ENCODE data around the gene BCO2. TPM values are rescaled to one million over a fixed set of nuclear protein-coding genes. Genes with fewer than 3 reads are reported as not detected.
A peak's percentile ranks its signal among the peaks of the same experiment; 100 is the strongest.
"Not testable (repeated sequence)": the region's sequence is repeated elsewhere in the genome, so short reads cannot be mapped to it uniquely, and the experiment has no call there.

The BCO2 gene
- total RNA-seq, 2 donors from 2014 or later: 1.4 to 4.5 TPM

DNA sequence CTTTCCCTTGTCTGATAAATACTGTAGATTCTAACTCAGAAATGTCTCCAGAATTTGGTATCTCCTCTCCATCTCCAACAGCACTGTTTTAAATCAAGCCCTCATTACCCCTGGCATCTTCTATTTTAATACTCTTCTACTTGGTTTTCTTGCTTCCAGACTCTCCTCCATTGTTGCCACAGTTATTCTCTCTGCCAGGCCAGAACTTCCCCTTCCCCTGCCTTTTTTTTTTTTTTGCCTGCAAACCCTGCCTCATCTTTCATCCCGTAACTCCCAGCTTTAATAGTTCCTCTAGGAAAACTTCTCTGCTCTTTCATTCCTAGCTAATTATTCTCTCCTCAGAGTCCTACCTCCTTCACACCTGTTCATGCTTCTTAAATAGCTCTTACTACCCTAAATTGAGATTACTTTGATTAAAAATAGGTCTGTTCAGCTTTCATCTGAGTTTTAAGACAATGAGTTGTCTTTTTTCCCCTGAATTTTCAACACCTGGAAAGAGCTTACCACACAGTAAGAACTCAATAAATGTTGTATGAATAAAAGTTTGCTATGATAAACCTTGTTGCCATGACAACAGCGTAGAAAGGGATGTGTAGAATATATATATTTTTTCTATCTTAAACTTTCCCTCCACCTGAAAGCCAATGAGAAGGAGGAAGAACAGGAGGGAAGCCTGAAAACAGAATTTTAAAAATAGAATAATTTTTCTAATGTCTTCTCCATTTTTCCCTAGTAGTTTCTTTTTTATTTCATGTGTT, 15.0 kb upstream of the BCO2 start:
- Mint-ChIP-seq H3K27me3 (peaks cover 2 to 7% of the 10 kb centered on the region in 2 donors), H3K36me3 (peaks cover 6% of the 10 kb centered on the region), H3K27ac (peak overlapping the region in 1 of 2 donors; percentile 3), H3K9me3 (no peaks in the 10 kb centered on the region), H3K4me1 (ENCODE audit: low read depth in 2 of 2) (peaks cover 26 to 44% of the 10 kb centered on the region in 2 donors), H3K4me3 (no peak overlapping the region)
- DNase-seq (ENCODE audit: low spot score): no peak
- ATAC-seq: no peak

- Mint-ChIP-seq H3K9me3 (no peaks in the 10 kb centered on the region), H3K27me3 (peaks cover 2 to 7% of the 10 kb centered on the region in 2 donors), H3K4me1 (ENCODE audit: low read depth in 2 of 2) (peaks cover 26 to 44% of the 10 kb centered on the region in 2 donors), H3K4me3 (no peak overlapping the region), H3K27ac (no peak overlapping the region), H3K36me3 (peaks cover 6% of the 10 kb centered on the region)
- DNase-seq (ENCODE audit: low spot score): no peak
- no peak for ATAC-seq
These were observed 14.3 kb upstream of the BCO2 start for GRCh38 chr11:112161012-112161411.

DNA sequence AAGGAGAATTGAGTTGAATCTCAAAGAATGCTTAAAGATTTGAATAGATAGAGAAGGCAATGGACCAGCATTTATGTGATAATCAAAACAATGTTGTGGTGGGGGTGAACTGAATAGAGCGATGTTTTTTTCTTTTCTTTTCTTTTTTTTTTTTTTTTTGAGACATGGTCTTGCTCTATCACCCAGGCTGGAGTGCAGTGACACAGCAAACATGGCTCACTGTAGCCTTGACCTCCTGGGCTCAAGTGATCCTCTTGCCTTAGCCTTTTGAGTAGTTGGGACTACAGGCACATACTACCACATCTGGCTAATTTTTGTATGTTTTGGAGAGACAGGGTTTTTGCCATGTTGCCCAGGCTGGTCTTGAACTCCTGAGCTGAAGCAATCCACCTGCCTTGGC, 13.1 kb upstream of the BCO2 start:
- not testable (repeated sequence) for ATAC-seq, H3K27ac Mint-ChIP-seq

DNA sequence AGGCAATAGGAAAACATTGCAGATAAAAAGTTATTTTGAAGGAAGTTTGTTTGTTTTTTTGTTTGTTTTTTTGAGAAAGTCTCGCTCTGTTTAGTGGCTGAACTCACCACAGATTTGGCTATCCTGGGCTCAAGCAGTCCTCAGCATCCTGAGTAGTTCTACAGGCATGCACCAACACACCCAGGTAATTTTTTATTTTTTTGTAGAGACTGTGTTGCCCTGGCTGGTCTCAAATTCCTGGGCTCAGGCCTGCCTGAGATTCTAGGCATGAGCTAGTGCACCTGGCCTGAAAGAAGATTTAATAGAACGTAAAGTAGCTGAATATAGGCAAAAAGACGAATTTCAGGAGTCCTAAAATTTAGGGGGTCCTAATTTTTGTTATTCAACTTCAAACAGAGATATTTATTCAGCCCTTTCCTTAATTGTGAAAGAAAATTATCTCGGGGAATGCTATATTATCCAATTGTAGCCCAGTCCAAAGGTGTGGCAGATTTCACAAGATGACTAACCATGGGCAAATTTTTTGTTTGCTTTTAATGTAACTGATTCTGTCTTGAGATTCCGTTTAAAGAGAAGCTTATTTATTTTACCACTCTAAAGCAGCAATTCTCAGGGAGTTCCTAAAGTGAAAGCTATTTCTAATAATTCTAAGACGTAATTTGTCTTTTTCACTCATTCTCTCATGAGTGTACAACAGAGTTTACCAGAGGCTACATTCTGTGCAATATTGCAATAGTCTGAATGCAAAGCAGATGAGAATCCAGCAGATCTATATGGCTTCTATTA, 12.4 kb upstream of the BCO2 start:
- no peak overlapping the region for H3K4me3 Mint-ChIP-seq
- ATAC-seq (no peak), DNase-seq (ENCODE audit: low spot score) (no peak)
- H3K27ac Mint-ChIP-seq: no peak overlapping the region
- H3K27me3 Mint-ChIP-seq: peaks cover 4 to 7% of the 10 kb centered on the region in 2 donors
- peaks cover 6% of the 10 kb centered on the region for H3K36me3 Mint-ChIP-seq
- H3K9me3 Mint-ChIP-seq: no peaks in the 10 kb centered on the region
- H3K4me1 Mint-ChIP-seq (ENCODE audit: low read depth in 2 of 2): peaks cover 20 to 38% of the 10 kb centered on the region in 2 donors

More for the DNA sequence above, 13.1 kb upstream of the BCO2 start:
- Mint-ChIP-seq H3K4me1 (ENCODE audit: low read depth in 2 of 2) (peaks cover 25 to 43% of the 10 kb centered on the region in 2 donors), H3K4me3 (peak overlapping the region; percentile 12)
- not testable (repeated sequence) for H3K36me3 Mint-ChIP-seq; DNase-seq (ENCODE audit: low spot score); H3K27me3 Mint-ChIP-seq; H3K9me3 Mint-ChIP-seq

DNA sequence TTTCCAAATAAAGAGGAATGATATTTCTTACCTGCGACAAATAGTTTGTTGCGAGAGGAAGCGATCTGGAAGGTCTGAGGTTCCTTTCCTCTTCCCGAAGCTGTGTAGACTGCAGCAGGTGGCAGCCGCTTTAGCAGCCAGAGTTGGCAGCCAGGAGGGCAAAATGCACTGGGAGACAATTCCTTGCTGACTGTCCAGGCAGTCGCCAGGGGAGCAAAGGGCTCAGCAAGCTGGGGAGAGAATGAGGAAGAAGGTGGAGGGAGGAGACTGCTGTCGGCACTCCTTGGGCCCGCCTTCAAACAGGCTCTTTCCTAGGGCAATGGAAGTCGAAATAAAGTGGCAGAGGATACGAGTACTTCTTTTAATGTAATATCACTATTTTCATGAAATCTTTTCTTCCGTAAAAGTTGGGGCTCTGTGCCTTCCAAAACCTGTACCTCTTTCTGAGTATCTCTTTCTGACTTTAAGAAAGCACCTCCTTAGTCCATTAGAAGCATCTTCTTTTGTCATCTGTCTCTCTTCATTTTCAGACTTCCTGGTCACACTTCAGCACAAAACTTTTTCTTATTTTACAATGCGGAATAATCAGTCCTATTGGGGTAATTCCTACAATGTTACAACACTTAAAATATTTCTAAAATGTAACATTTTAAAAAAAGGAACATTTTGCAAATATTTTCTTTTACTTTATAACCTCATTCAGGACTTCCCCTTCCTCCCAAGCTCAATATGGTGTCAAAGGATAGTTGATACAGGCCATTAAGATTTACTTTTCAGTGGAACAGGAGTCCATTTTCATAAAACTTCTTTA, 11.2 kb upstream of the BCO2 start, which contains the start of gene IL18:
Gene IL18, minus strand, starts transcription at position 220 of the 811 bp plus-strand sequence. CDS start 9,041 bp downstream, outside the sequence.
- peaks cover 19 to 34% of the 10 kb centered on the region in 2 donors for H3K4me1 Mint-ChIP-seq (ENCODE audit: low read depth in 2 of 2)
- ATAC-seq: peak in 1 of 2 donors; percentile 62
- DNase-seq (ENCODE audit: low spot score): no peak
- H3K9me3 Mint-ChIP-seq: no peaks in the 10 kb centered on the region
- H3K27me3 Mint-ChIP-seq: peaks cover 4 to 7% of the 10 kb centered on the region in 2 donors
- peaks cover 6% of the 10 kb centered on the region for H3K36me3 Mint-ChIP-seq
- peak within 1 kb of the TSS; percentile 72 for H3K4me3 Mint-ChIP-seq
- H3K27ac Mint-ChIP-seq: peak within 1 kb of the TSS; percentile 24 to 90

DNA sequence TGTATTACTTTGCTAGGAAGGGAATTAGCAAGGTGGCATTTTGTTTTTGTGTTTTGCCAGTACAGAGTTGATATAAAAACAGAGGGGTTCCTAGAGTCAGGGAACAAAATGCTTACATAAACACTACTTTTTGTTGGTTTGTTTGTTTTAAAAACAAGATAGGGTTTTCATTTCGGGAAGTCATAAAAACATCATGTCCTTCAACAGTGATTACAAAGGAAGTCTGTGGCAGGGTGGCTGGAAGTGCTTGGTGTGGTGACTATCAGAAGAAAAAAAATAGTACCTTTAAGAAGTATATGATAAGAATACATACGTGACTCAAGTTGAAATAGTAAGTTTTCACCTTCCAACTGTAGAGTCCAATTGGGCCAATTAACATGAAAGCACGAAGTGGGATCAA, 10.3 kb upstream of the BCO2 start:
- peaks cover 14 to 24% of the 10 kb centered on the region in 2 donors for H3K4me1 Mint-ChIP-seq (ENCODE audit: low read depth in 2 of 2)
- no peak overlapping the region for H3K4me3 Mint-ChIP-seq
- H3K9me3 Mint-ChIP-seq: no peaks in the 10 kb centered on the region
- H3K27me3 Mint-ChIP-seq: peaks cover 4 to 7% of the 10 kb centered on the region in 2 donors
- H3K36me3 Mint-ChIP-seq: peaks cover 6% of the 10 kb centered on the region
- no peak overlapping the region for H3K27ac Mint-ChIP-seq
- no peak for DNase-seq (ENCODE audit: low spot score)
- no peak for ATAC-seq

GRCh38 chr11:112166562-112166961, 8.8 kb upstream of the BCO2 start:
- H3K4me1 Mint-ChIP-seq (ENCODE audit: low read depth in 2 of 2): peaks cover 14 to 20% of the 10 kb centered on the region in 2 donors
- DNase-seq (ENCODE audit: low spot score) (no peak), ATAC-seq (no peak)
- H3K27ac Mint-ChIP-seq: no peak overlapping the region
- no peak overlapping the region for H3K4me3 Mint-ChIP-seq
- peaks cover 6% of the 10 kb centered on the region for H3K36me3 Mint-ChIP-seq
- H3K27me3 Mint-ChIP-seq: peaks cover 4 to 7% of the 10 kb centered on the region in 2 donors
- no peaks in the 10 kb centered on the region for H3K9me3 Mint-ChIP-seq

- Mint-ChIP-seq H3K36me3 (peaks cover 2% of the 10 kb centered on the region), H3K27ac (no peak within 1 kb of the TSS), H3K4me1 (ENCODE audit: low read depth in 2 of 2) (peaks cover 14 to 17% of the 10 kb centered on the region in 2 donors), H3K4me3 (no peak within 1 kb of the TSS), H3K9me3 (no peaks in the 10 kb centered on the region), H3K27me3 (peaks cover 2 to 4% of the 10 kb centered on the region in 2 donors)
- ATAC-seq (no peak), DNase-seq (ENCODE audit: low spot score) (no peak)
These were observed 8.2 kb upstream of the BCO2 start, which contains the start of gene TEX12 for GRCh38 chr11:112167145-112167544. Gene TEX12, plus strand, starts transcription at chr11:112167372. Its CDS starts 1,897 bp downstream, at chr11:112169269.

DNA sequence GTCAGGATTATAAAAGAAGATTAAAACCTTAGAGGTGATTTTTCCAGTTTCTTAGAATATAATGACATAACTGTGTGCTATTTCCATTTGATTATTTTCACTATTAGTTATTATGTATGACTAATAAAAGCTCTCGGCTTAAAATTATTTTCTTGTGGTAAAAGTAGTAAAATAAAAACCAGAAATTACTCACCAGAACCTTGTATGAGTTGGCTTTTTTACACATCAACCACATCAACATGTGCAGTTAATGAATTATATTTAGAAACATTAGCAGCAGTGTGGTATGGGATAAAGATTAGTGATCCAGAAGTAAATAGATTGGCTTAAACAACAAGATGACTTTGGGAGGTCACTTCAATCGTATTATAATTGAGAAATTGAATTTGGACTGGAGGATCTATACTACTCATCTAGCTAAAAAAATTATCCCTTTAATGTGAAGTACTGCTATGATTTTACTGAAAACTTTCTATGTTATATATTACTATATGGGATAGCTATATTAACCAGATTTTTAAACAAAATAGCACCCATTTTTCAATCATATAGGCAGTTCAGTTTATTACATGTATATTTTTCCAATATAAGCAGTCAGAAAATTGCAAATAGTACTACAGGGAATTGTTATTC, 2.8 kb upstream of the BCO2 start:
- peaks cover 11 to 12% of the 10 kb centered on the region in 2 donors for H3K27me3 Mint-ChIP-seq
- no peaks in the 10 kb centered on the region for H3K9me3 Mint-ChIP-seq
- no peak overlapping the region for H3K4me3 Mint-ChIP-seq
- DNase-seq (ENCODE audit: low spot score): no peak
- no peak overlapping the region for H3K27ac Mint-ChIP-seq
- H3K36me3 Mint-ChIP-seq: no peaks in the 10 kb centered on the region
- ATAC-seq: no peak
- H3K4me1 Mint-ChIP-seq (ENCODE audit: low read depth in 2 of 2): peaks cover 8 to 22% of the 10 kb centered on the region in 2 donors

GRCh38 chr11:112173152-112173551, 2.2 kb upstream of the BCO2 start:
- H3K4me1 Mint-ChIP-seq (ENCODE audit: low read depth in 2 of 2): peaks cover 10 to 29% of the 10 kb centered on the region in 2 donors
- H3K9me3 Mint-ChIP-seq: no peaks in the 10 kb centered on the region
- no peak overlapping the region for H3K27ac Mint-ChIP-seq
- no peak for ATAC-seq
- H3K27me3 Mint-ChIP-seq: peaks cover 11 to 12% of the 10 kb centered on the region in 2 donors
- H3K4me3 Mint-ChIP-seq: no peak overlapping the region
- H3K36me3 Mint-ChIP-seq: no peaks in the 10 kb centered on the region
- DNase-seq (ENCODE audit: low spot score): no peak

GRCh38 chr11:112175599-112175952, 264 bp downstream of the BCO2 start:
- H3K4me1 Mint-ChIP-seq (ENCODE audit: low read depth in 2 of 2): peaks cover 24 to 45% of the 10 kb centered on the region in 2 donors
- ATAC-seq (no peak), DNase-seq (ENCODE audit: low spot score) (no peak)
- H3K36me3 Mint-ChIP-seq: no peaks in the 10 kb centered on the region
- no peaks in the 10 kb centered on the region for H3K9me3 Mint-ChIP-seq
- peaks cover 11 to 14% of the 10 kb centered on the region in 2 donors for H3K27me3 Mint-ChIP-seq
- H3K27ac Mint-ChIP-seq: no peak overlapping the region
- H3K4me3 Mint-ChIP-seq: peak overlapping the region; percentile 75

- no peaks in the 10 kb centered on the region for H3K36me3 Mint-ChIP-seq
- ATAC-seq (no peak), DNase-seq (ENCODE audit: low spot score) (no peak)
- H3K27ac Mint-ChIP-seq: no peak overlapping the region
- peaks cover 11 to 17% of the 10 kb centered on the region in 2 donors for H3K27me3 Mint-ChIP-seq
- peaks cover 27 to 45% of the 10 kb centered on the region in 2 donors for H3K4me1 Mint-ChIP-seq (ENCODE audit: low read depth in 2 of 2)
- H3K9me3 Mint-ChIP-seq: no peaks in the 10 kb centered on the region
- no peak overlapping the region for H3K4me3 Mint-ChIP-seq
These were observed 765 bp downstream of the BCO2 start for GRCh38 chr11:112176077-112176476.

GRCh38 chr11:112177589-112177988, 2.3 kb downstream of the BCO2 start:
- no peak overlapping the region for H3K4me3 Mint-ChIP-seq
- H3K27me3 Mint-ChIP-seq: peaks cover 11 to 17% of the 10 kb centered on the region in 2 donors
- H3K4me1 Mint-ChIP-seq (ENCODE audit: low read depth in 2 of 2): peaks cover 27 to 45% of the 10 kb centered on the region in 2 donors

More at GRCh38 chr11:112177589-112177988, 2.3 kb downstream of the BCO2 start:
- ATAC-seq: no peak
- no peak for DNase-seq (ENCODE audit: low spot score)
- no peak overlapping the region for H3K27ac Mint-ChIP-seq
- H3K9me3 Mint-ChIP-seq: no peaks in the 10 kb centered on the region
- H3K36me3 Mint-ChIP-seq: no peaks in the 10 kb centered on the region
